IMR-90 (cell line): Measurements from ENCODE around the gene SH2B2. TPM values are rescaled to one million over a fixed set of nuclear protein-coding genes. Genes with fewer than 3 reads are reported as not detected.

ENCODE experiments used
- ATAC-seq: fragments of 200-7000 bp; cut with Tn5 transposase; 2 replicates; pipeline ENCODE4 v1.9.1; 2020; ENCODE audit warnings: low read depth, mild to moderate bottlenecking, moderate library complexity
- BruUV-seq: library from RNA; stranded (reverse); fragments of 400-500 nt; replicated peaks from 2 replicates; lab custom pipeline; 2021; lab: Mats Ljungman, UMichigan
- CTCF ChIA-PET: fragments of 300-600 bp; formaldehyde crosslinking; extraction: SDS; loops from one replicate; lab custom pipeline; 2021; ENCODE audit warnings: antibody characterized with exemption; lab: Yijun Ruan, JAX
- POLR2A ChIA-PET: fragments of 300-600 bp; sonication (Branson Sonifier 250); formaldehyde crosslinking; loops from one replicate; lab custom pipeline; 2022; ENCODE audit warnings: antibody characterized with exemption; ENCODE audit not compliant: unreplicated experiment; lab: Charles Lee
- DNase-seq: peaks from one replicate; pipeline ENCODE4 v3.0.0; 2013
- H2AFZ ChIP-seq: replicated peaks from 2 replicates; pipeline ENCODE3; 2013; ENCODE audit warnings: low read length, mild to moderate bottlenecking; ENCODE audit not compliant: poor library complexity
- H2AK5ac ChIP-seq: 2 replicates; pipeline ENCODE4 v1.6.1; 2013; ENCODE audit warnings: low read depth, low read length, inconsistent platforms
- H2AK9ac ChIP-seq: replicated peaks from 2 replicates; pipeline ENCODE3; 2013; ENCODE audit warnings: mild to moderate bottlenecking, low read depth, low read length, moderate library complexity; ENCODE audit not compliant: poor library complexity
- H2BK120ac ChIP-seq: 2 replicates; pipeline ENCODE4 v1.6.1; 2013; ENCODE audit warnings: low read depth, low read length, inconsistent platforms
- H2BK15ac ChIP-seq: 3 replicates; pipeline ENCODE4 v1.6.1; 2013; ENCODE audit warnings: low read depth, low read length, inconsistent platforms
- H2BK20ac ChIP-seq: 2 replicates; pipeline ENCODE4 v1.6.1; 2013; ENCODE audit warnings: low read depth, mild to moderate bottlenecking, inconsistent platforms, low read length, moderate library complexity
- H2BK5ac ChIP-seq: 2 replicates; pipeline ENCODE4 v1.6.1; 2013; ENCODE audit warnings: mild to moderate bottlenecking, low read depth, low read length, inconsistent platforms; ENCODE audit not compliant: poor library complexity, severe bottlenecking
- H3K14ac ChIP-seq: replicated peaks from 2 replicates; pipeline ENCODE4 v1.6.1; 2013; ENCODE audit warnings: low read depth, low read length, inconsistent platforms
- H3K18ac ChIP-seq: 2 replicates; pipeline ENCODE4 v1.6.1; 2013; ENCODE audit warnings: low read depth, low read length, control low read depth
- H3K23ac ChIP-seq: 2 replicates; pipeline ENCODE4 v1.6.1; 2013; ENCODE audit warnings: low read depth, low read length, inconsistent platforms
- H3K27ac ChIP-seq: 2 replicates; pipeline ENCODE4 v1.5.1; 2013; ENCODE audit warnings: mild to moderate bottlenecking, control low read depth, low read length; ENCODE audit not compliant: insufficient read depth
- H3K27me3 ChIP-seq: 2 replicates; pipeline ENCODE4 v1.6.1; 2013; ENCODE audit warnings: low read length; ENCODE audit not compliant: control insufficient read depth, insufficient read depth
- H3K36me3 ChIP-seq: 2 replicates; pipeline ENCODE4 v1.6.1; 2013; ENCODE audit warnings: low read length, mixed read lengths; ENCODE audit not compliant: control insufficient read depth, insufficient read depth
- H3K4ac ChIP-seq: 2 replicates; pipeline ENCODE4 v1.6.1; 2013; ENCODE audit warnings: low read depth, low read length, inconsistent platforms
- H3K4me1 ChIP-seq: 2 replicates; pipeline ENCODE4 v1.6.1; 2013; ENCODE audit warnings: low read length, mixed read lengths; ENCODE audit not compliant: control insufficient read depth, insufficient read depth
- H3K4me2 ChIP-seq: 2 replicates; pipeline ENCODE4 v1.6.1; 2013; ENCODE audit warnings: low read depth, mild to moderate bottlenecking, control low read depth, low read length, moderate library complexity
- H3K4me3 ChIP-seq: 2 replicates; pipeline ENCODE4 v1.5.1; 2013; ENCODE audit warnings: low read depth, mild to moderate bottlenecking, control low read depth, low read length, moderate library complexity; ENCODE audit not compliant: insufficient read depth
- H3K56ac ChIP-seq: 2 replicates; pipeline ENCODE4 v1.6.1; 2013; ENCODE audit warnings: low read length, inconsistent platforms; ENCODE audit not compliant: insufficient read depth; ENCODE audit errors: extremely low read depth
- H3K79me1 ChIP-seq, 2 experiments: 2 replicates each; pipeline ENCODE4 v1.6.1; 2013; ENCODE audit warnings: low read length in 2 of 2, inconsistent platforms in 1 of 2, low read depth in 1 of 2
- H3K9ac ChIP-seq: 2 replicates; pipeline ENCODE4 v1.6.1; 2013; ENCODE audit warnings: low read depth, low read length, control low read depth
- H3K9me1 ChIP-seq: 2 replicates; pipeline ENCODE4 v1.6.1; 2013; ENCODE audit warnings: low read length, inconsistent platforms; ENCODE audit not compliant: insufficient read depth
- H3K9me3 ChIP-seq: 2 replicates; pipeline ENCODE4 v1.6.1; 2013; ENCODE audit warnings: low read length; ENCODE audit not compliant: control insufficient read depth, insufficient read depth
- H4K20me1 ChIP-seq: 2 replicates; pipeline ENCODE4 v1.6.1; 2013; ENCODE audit warnings: low read length, inconsistent platforms; ENCODE audit not compliant: insufficient read depth
- H4K5ac ChIP-seq: 2 replicates; pipeline ENCODE4 v1.6.1; 2013; ENCODE audit warnings: mild to moderate bottlenecking, low read depth, low read length, control low read depth
- H4K8ac ChIP-seq, 2 experiments: 2 replicates each; pipeline ENCODE4 v1.6.1; 2013; ENCODE audit warnings: low read depth in 2 of 2, low read length in 2 of 2, control low read depth in 1 of 2, inconsistent platforms in 1 of 2
- H4K91ac ChIP-seq: 2 replicates; pipeline ENCODE4 v1.6.1; 2013; ENCODE audit warnings: low read depth, low read length, inconsistent platforms; ENCODE audit not compliant: insufficient read depth
- CEBPB ChIP-seq: IDR thresholded peaks from 2 replicates; pipeline ENCODE4 v1.6.1; 2012; ENCODE audit warnings: low read depth, low read length, improper control_type of control experiment
- CHD1 ChIP-seq: IDR thresholded peaks from 2 replicates; pipeline ENCODE4 v1.6.1; 2012; ENCODE audit warnings: low read depth, low read length, improper control_type of control experiment
- FOS ChIP-seq: fragments of 150-350 bp; IDR thresholded peaks from 2 replicates; pipeline ENCODE4 v1.6.1; 2016; ENCODE audit warnings: low read depth, low read length
- MAFK ChIP-seq: IDR thresholded peaks from 2 replicates; pipeline ENCODE4 v1.6.1; 2012; ENCODE audit warnings: low read depth, low read length, improper control_type of control experiment
- MAZ ChIP-seq: IDR thresholded peaks from 2 replicates; pipeline ENCODE4 v1.6.1; 2012; ENCODE audit warnings: low read depth, mild to moderate bottlenecking, low read length, improper control_type of control experiment, moderate library complexity, borderline replicate concordance
- MXI1 ChIP-seq: IDR thresholded peaks from 2 replicates; pipeline ENCODE4 v1.6.1; 2012; ENCODE audit warnings: low read depth, mild to moderate bottlenecking, low read length, moderate library complexity, borderline replicate concordance
- NFE2L2 ChIP-seq: fragments of 150-350 bp; IDR thresholded peaks from 2 replicates; pipeline ENCODE4 v1.6.1; 2016; ENCODE audit warnings: low read depth, mild to moderate bottlenecking, low read length
- POLR2A ChIP-seq: IDR thresholded peaks from 2 replicates; pipeline ENCODE4 v1.6.1; 2012; ENCODE audit warnings: mild to moderate bottlenecking, low read depth, low read length
- RAD21 ChIP-seq: IDR thresholded peaks from 2 replicates; pipeline ENCODE4 v1.6.1; 2012; ENCODE audit warnings: low read length, improper control_type of control experiment
- RFX5 ChIP-seq: IDR thresholded peaks from 2 replicates; pipeline ENCODE4 v1.8.0; 2012; ENCODE audit warnings: low read depth, mild to moderate bottlenecking, low read length, moderate library complexity
- SMC3 ChIP-seq: fragments of 150-350 bp; IDR thresholded peaks from 2 replicates; pipeline ENCODE4 v1.6.1; 2016; ENCODE audit warnings: low read depth, mild to moderate bottlenecking, antibody characterized with exemption, low read length, moderate library complexity
- WGBS, 2 experiments: methylation state at CpG; one replicate each; pipeline versions ENCODE4 v1.1.5 to v1.1.7; 2013; ENCODE audit warnings: missing lambda C conversion rate in 2 of 2; ENCODE audit not compliant: insufficient read length in 1 of 2; ENCODE audit errors: extremely low coverage in 2 of 2; 5-methylcytosine and 5-hydroxymethylcytosine counted together
- dilution Hi-C: fragments of 300-500 bp; cut with HindIII; formaldehyde crosslinking; loops from one replicate; pipeline ENCODE4 v1.14.3; 2018; ENCODE audit warnings: low sequenced_read_pairs; ENCODE audit not compliant: unreplicated experiment
- in situ Hi-C: fragments of 300-500 bp; cut with MboI; formaldehyde crosslinking; loops from 3 replicates; pipeline ENCODE4 v1.14.3; 2019; ENCODE audit warnings: low sequenced_read_pairs, inconsistent platforms, mixed read lengths
- intact Hi-C: fragments of 100-400 bp; cut with micrococcal nuclease; formaldehyde crosslinking; loops from 2 replicates; pipeline ENCODE4 v1.10.0; 2022
- polyA plus RNA-seq, 3 experiments: library from polyadenylated mRNA; depleted of rRNA; stranded (reverse); fragments of >200 nt; gene quantifications; 2 replicates each; pipeline ENCODE4 v1.2.3, GENCODE V29; 2012; ENCODE audit warnings: low replicate concordance in 1 of 3
- total RNA-seq: library from RNA; depleted of rRNA; stranded (reverse); fragments of >200 nt; gene quantifications from 2 replicates; pipeline ENCODE4 v1.2.3, GENCODE V29; 2012
- TF ChIP-seq, protein P1 (sequence below): fragments of 150-350 bp; IDR thresholded peaks from 2 replicates; pipeline ENCODE4 v1.6.1; 2017; ENCODE audit warnings: mild to moderate bottlenecking, antibody characterized with exemption, low read length, low read depth
- TF ChIP-seq, protein P2 (sequence below): fragments of 150-350 bp; IDR thresholded peaks from 2 replicates; pipeline ENCODE4 v1.6.1; 2016; ENCODE audit warnings: low read depth, mild to moderate bottlenecking, low read length, moderate library complexity, borderline replicate concordance
- TF ChIP-seq, protein P3 (sequence below): conservative IDR thresholded peaks from 2 replicates; pipeline ENCODE4 v1.5.1; 2012; ENCODE audit warnings: mild to moderate bottlenecking, low read depth, low read length, improper control_type of control experiment

SH2B2 gene
- total and polyA plus RNA-seq, 2 of the 4 experiments (the other 2 are of a cell fraction): 0.36 to 0.99 TPM

DNA sequence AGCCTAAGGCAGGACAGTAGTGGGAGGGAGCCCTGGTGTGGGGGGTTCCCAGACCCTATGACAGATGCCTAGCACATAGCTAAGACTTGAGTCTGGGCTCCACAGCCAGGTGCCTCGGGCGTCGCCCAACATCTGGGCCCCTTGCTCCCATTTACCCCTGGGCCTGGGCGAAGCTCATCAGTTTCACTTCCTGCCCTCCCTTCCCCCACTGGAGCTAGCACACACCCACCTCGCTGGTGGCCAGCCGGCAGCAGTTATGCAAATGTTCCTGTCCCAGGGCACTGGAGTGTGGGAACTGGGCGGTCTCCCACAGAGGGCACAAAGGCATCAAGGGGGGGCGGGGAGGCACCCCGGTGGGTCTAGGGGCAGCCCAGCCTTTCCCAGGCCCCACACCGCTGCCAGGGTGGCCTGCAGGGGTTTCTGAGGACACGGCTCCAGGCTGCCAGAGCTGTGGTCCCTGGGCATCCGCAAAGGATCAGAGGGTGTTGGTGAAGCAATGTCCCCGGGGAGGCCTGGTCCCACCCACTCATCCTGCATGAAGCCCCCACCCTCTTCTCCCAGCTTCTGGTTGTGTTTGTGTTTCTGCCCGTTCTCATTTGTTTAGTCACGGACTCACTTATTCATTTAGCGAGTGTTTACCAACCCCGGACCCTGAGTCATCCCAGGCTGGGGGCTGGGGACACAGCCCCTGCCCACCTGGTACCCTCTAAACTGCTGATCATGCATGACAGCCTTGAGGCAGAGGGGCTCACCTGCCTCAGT is 20.4 kb downstream of the SH2B2 start:
- Histone ChIP-seq H2AK9ac (peak overlapping the region; percentile 95), H4K91ac (peak overlapping the region; percentile 91), H2BK5ac (peak overlapping the region; percentile 66), H3K4me3 (no peak overlapping the region), H3K79me1 (0 out of 4 replicates have a peak, but pooled peaks cover 0 to 8% of the 10 kb centered on the region in 2 experiments), H2BK20ac (peak overlapping the region; percentile 98), H4K5ac (peak overlapping the region; percentile 90), H2AFZ (peak overlapping the region; percentile 92), H3K36me3 (peaks cover 2% of the 10 kb centered on the region; the same call in 1 of the 2 replicates), H3K14ac (peak overlapping the region; percentile 96), H3K9me3 (no peaks in the 10 kb centered on the region), H4K8ac (peak overlapping the region; percentile 86 to 90), H2BK120ac (peak overlapping the region; percentile 97), H3K4me1 (peaks cover 11% of the 10 kb centered on the region), H3K23ac (peak overlapping the region; percentile 85), H3K27ac (peak overlapping the region; percentile 31), H3K56ac (no peak overlapping the region), H4K20me1 (no peaks in the 10 kb centered on the region), H3K18ac (peak overlapping the region; percentile 76), H3K4me2 (peak overlapping the region; percentile 26), H2AK5ac (peak overlapping the region; percentile 98), H3K9me1 (peaks cover 20% of the 10 kb centered on the region), H3K9ac (no peak overlapping the region), H3K27me3 (no peaks in the 10 kb centered on the region), H3K4ac (peak overlapping the region; percentile 99), H2BK15ac (peak overlapping the region; percentile 47; the same call in 2 of the 3 replicates)
- ChIA-PET POLR2A (no interaction called here), CTCF (interaction anchor here (0.5 to 0.9 kb wide), 2 partner anchors 56 to 249 kb away, joined by 3 read pairs; no protein-coding TSS in a partner anchor)
- DNase-seq (peak; percentile 78), ATAC-seq (peak; percentile 91)
- intact Hi-C loops: loop anchor here (2.0 kb wide), 1 partner anchor 20 kb away; the partner anchor contains the start of gene SH2B2
- in situ Hi-C loops: no loop called here
- BruUV-seq: no TSS peak
- WGBS, 2 experiments: 20% methylated on average over 9 of the region's 17 CpGs; no CpG with 5 or more reads in 1 of the 2 experiments
- dilution Hi-C loops: no loop called here
- TF ChIP-seq, protein P1, sequence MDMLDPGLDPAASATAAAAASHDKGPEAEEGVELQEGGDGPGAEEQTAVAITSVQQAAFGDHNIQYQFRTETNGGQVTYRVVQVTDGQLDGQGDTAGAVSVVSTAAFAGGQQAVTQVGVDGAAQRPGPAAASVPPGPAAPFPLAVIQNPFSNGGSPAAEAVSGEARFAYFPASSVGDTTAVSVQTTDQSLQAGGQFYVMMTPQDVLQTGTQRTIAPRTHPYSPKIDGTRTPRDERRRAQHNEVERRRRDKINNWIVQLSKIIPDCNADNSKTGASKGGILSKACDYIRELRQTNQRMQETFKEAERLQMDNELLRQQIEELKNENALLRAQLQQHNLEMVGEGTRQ: no peak; the same call in 1 of the 2 replicates
- TF ChIP-seq FOS (peak; percentile 91), MXI1 (no peak), RAD21 (no peak), RFX5 (no peak), NFE2L2 (peak; percentile 55; the same call in 1 of the 2 replicates), POLR2A (no peak), MAZ (peak; percentile 80), SMC3 (no peak), CHD1 (no peak), CEBPB (peak; percentile 81), MAFK (peak; percentile 78)
- TF ChIP-seq, protein P2, sequence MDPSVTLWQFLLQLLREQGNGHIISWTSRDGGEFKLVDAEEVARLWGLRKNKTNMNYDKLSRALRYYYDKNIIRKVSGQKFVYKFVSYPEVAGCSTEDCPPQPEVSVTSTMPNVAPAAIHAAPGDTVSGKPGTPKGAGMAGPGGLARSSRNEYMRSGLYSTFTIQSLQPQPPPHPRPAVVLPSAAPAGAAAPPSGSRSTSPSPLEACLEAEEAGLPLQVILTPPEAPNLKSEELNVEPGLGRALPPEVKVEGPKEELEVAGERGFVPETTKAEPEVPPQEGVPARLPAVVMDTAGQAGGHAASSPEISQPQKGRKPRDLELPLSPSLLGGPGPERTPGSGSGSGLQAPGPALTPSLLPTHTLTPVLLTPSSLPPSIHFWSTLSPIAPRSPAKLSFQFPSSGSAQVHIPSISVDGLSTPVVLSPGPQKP: no peak
- TF ChIP-seq, protein P3, sequence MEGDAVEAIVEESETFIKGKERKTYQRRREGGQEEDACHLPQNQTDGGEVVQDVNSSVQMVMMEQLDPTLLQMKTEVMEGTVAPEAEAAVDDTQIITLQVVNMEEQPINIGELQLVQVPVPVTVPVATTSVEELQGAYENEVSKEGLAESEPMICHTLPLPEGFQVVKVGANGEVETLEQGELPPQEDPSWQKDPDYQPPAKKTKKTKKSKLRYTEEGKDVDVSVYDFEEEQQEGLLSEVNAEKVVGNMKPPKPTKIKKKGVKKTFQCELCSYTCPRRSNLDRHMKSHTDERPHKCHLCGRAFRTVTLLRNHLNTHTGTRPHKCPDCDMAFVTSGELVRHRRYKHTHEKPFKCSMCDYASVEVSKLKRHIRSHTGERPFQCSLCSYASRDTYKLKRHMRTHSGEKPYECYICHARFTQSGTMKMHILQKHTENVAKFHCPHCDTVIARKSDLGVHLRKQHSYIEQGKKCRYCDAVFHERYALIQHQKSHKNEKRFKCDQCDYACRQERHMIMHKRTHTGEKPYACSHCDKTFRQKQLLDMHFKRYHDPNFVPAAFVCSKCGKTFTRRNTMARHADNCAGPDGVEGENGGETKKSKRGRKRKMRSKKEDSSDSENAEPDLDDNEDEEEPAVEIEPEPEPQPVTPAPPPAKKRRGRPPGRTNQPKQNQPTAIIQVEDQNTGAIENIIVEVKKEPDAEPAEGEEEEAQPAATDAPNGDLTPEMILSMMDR: no peak
